Liver (tissue), 9 donors: ENCODE measurements around the gene TNFSF13. TPM values are rescaled to one million over a fixed set of nuclear protein-coding genes. Genes with fewer than 3 reads are reported as not detected.

Source experiments
- DNase-seq: peaks from one replicate; pipeline ENCODE4 v3.0.0-alpha.2; 2017; ENCODE audit warnings: low spot score
- H3K27ac ChIP-seq, 2 donors: one replicate each; pipeline ENCODE4 v1.7.0; 2013; ENCODE audit warnings: inconsistent platforms in 2 of 2, low read length in 2 of 2, control low read depth in 1 of 2, low read depth in 1 of 2, mild to moderate bottlenecking in 1 of 2
- H3K27me3 ChIP-seq, 4 donors: one replicate each; pipeline versions ENCODE4 v1.6.1 to v1.7.0; 2013; ENCODE audit warnings: low read length in 3 of 4, inconsistent platforms in 1 of 4, mild to moderate bottlenecking in 1 of 4, moderate library complexity in 1 of 4; ENCODE audit not compliant: control insufficient read depth in 4 of 4, insufficient read depth in 4 of 4
- H3K36me3 ChIP-seq, 4 donors: one replicate each; pipeline versions ENCODE4 v1.6.1 to v1.7.0; 2013; ENCODE audit warnings: low read length in 3 of 4, mild to moderate bottlenecking in 3 of 4, low read depth in 1 of 4, moderate library complexity in 1 of 4; ENCODE audit not compliant: control insufficient read depth in 4 of 4, insufficient read depth in 3 of 4
- H3K4me1 ChIP-seq, 4 donors: one replicate each; pipeline versions ENCODE4 v1.6.1 to v1.7.0; 2013; ENCODE audit warnings: low read length in 3 of 4, mild to moderate bottlenecking in 3 of 4, moderate library complexity in 1 of 4; ENCODE audit not compliant: control insufficient read depth in 4 of 4, insufficient read depth in 4 of 4
- H3K4me3 ChIP-seq, 3 donors: one replicate each; pipeline versions ENCODE4 v1.6.1 to v1.7.0; 2013; ENCODE audit warnings: low read length in 3 of 3, control low read depth in 1 of 3, low read depth in 1 of 3, mild to moderate bottlenecking in 1 of 3
- H3K9ac ChIP-seq, 2 donors: one replicate each; pipeline ENCODE4 v1.7.0; 2013; ENCODE audit warnings: low read length in 2 of 2, mild to moderate bottlenecking in 2 of 2, moderate library complexity in 2 of 2, control low read depth in 1 of 2, low read depth in 1 of 2
- H3K9me3 ChIP-seq, 4 donors: one replicate each; pipeline versions ENCODE4 v1.6.1 to v1.7.0; 2013; ENCODE audit warnings: low read length in 3 of 4; ENCODE audit not compliant: control insufficient read depth in 4 of 4
- CTCF ChIP-seq: fragments of 150-350 bp; IDR thresholded peaks from 2 replicates; pipeline ENCODE4 v1.5.1; 2017; ENCODE audit warnings: improper control_type of control experiment, low read depth, low read length; ENCODE audit not compliant: missing input control
- EGR1 ChIP-seq, 2 donors: IDR thresholded peaks; 2 replicates each; pipeline ENCODE4 v1.6.1; 2016 to 2018; ENCODE audit warnings: antibody characterized with exemption in 2 of 2, low read depth in 2 of 2
- FOXA2 ChIP-seq: IDR thresholded peaks from 2 replicates; pipeline ENCODE4 v1.6.1; 2016; ENCODE audit warnings: antibody characterized with exemption
- GABPA ChIP-seq, 2 donors: IDR thresholded peaks in 1 of 2; conservative IDR thresholded peaks in 1 of 2; 2 replicates each; pipeline ENCODE4 v1.6.1; 2016; ENCODE audit warnings: antibody characterized with exemption in 2 of 2, mild to moderate bottlenecking in 1 of 2, moderate library complexity in 1 of 2
- HNF4A ChIP-seq, 2 donors: conservative IDR thresholded peaks; 2 replicates each; pipeline ENCODE4 v1.6.1; 2016; ENCODE audit warnings: antibody characterized with exemption in 2 of 2, mild to moderate bottlenecking in 2 of 2
- MAX ChIP-seq: IDR thresholded peaks from 2 replicates; pipeline ENCODE4 v1.6.1; 2016; ENCODE audit warnings: antibody characterized with exemption
- NR2F2 ChIP-seq: IDR thresholded peaks from 2 replicates; pipeline ENCODE4 v1.6.1; 2016; ENCODE audit warnings: antibody characterized with exemption
- RAD21 ChIP-seq, 2 donors: IDR thresholded peaks; 2 replicates each; pipeline ENCODE4 v1.6.1; 2016; ENCODE audit warnings: antibody characterized with exemption in 2 of 2, mild to moderate bottlenecking in 2 of 2
- REST ChIP-seq: IDR thresholded peaks from 2 replicates; pipeline ENCODE4 v1.6.1; 2016; ENCODE audit warnings: antibody characterized with exemption, mild to moderate bottlenecking
- SP1 ChIP-seq: IDR thresholded peaks from 2 replicates; pipeline ENCODE4 v1.6.1; 2018; ENCODE audit warnings: antibody characterized with exemption, mild to moderate bottlenecking
- TAF1 ChIP-seq: conservative IDR thresholded peaks from 2 replicates; pipeline ENCODE4 v1.6.1; 2016; ENCODE audit warnings: antibody characterized with exemption, mild to moderate bottlenecking
- ZBTB33 ChIP-seq: IDR thresholded peaks from 2 replicates; pipeline ENCODE4 v1.6.1; 2016; ENCODE audit warnings: antibody characterized with exemption
- WGBS: extraction: QIAGEN DNeasy Blood & Tissue Kit; methylation state at CpG from one replicate; pipeline ENCODE4 v1.1.7; 2013; 5-methylcytosine and 5-hydroxymethylcytosine counted together
- polyA plus RNA-seq, 2 donors: library from polyadenylated mRNA; stranded (reverse) in 1 of 2; unstranded in 1 of 2; fragments of 200-250 nt in 1 of 2; fragments of >200 nt in 1 of 2; fragmentation: Nextera tagmentation in 1 of 2; extraction: Ambion mirVana in 1 of 2; gene quantifications; one replicate each; pipeline versions ENCODE4 v1.2.1 to v1.2.3, GENCODE V29; 2013 to 2015
- total RNA-seq, 2 donors: library from RNA; depleted of rRNA; stranded (reverse); fragments of >200 nt; gene quantifications; one replicate each; pipeline ENCODE4 v1.2.3, GENCODE V29; 2014
- donor health status: healthy.
- donor health status: healthy.
- donor health status: healthy.
- donor health status: healthy.
- donor health status: healthy.

Gene TNFSF13
- total and polyA plus RNA-seq, 4 donors = 1.4 to 9.3 (median 4.5) TPM

- TF ChIP-seq ZBTB33 (no peak), NR2F2 (no peak), RAD21 (IDR thresholded peaks at IDR 0.05) (peak; percentile 90 to 91), REST (no peak), FOXA2 (no peak)
Observed at GRCh38 chr17:7561028-7561575, 2.6 kb downstream of the TNFSF13 start (continued).

GRCh38 chr17:7561589-7562207 is 3.1 kb downstream of the TNFSF13 start, which contains the start of gene SENP3:
SENP3 (plus strand) TSS chr17:7561919; CDS start chr17:7563077, 1,158 bp downstream.
- Histone ChIP-seq H3K4me1 (peaks cover 10 to 55% (median 41%) of the 10 kb centered on the region in 4 donors), H3K4me3 (peak within 1 kb of the TSS; percentile 50 to 85 (median 73)), H3K27me3 (no peaks in the 10 kb centered on the region), H3K9me3 (no peaks in the 10 kb centered on the region), H3K36me3 (peaks cover 4 to 20% (median 7%) of the 10 kb centered on the region in 4 donors), H3K9ac (peak within 1 kb of the TSS in 1 of 2 donors; percentile 67), H3K27ac (peak within 1 kb of the TSS; percentile 33 to 89)
- TF ChIP-seq GABPA (IDR thresholded peaks at IDR 0.05 in 1 of 2, conservative IDR thresholded peaks at IDR 0.05 in 1 of 2) (peak in 1 of 2 donors; percentile 80), CTCF (no peak)
- WGBS = under 1% methylated on average over 82 of the region's 82 CpGs
- peak; percentile 88 for DNase-seq

GRCh38 chr17:7562208-7562605 is 3.7 kb downstream of the TNFSF13 start:
- peaks cover 10 to 55% (median 41%) of the 10 kb centered on the region in 4 donors for H3K4me1 ChIP-seq
- no peaks in the 10 kb centered on the region for H3K9me3 ChIP-seq
- H3K27me3 ChIP-seq = no peaks in the 10 kb centered on the region
- H3K9ac ChIP-seq = peak overlapping the region in 1 of 2 donors; percentile 67
- no peak for DNase-seq
- peak overlapping the region; percentile 50 to 85 (median 68) for H3K4me3 ChIP-seq
- peak overlapping the region; percentile 33 to 89 for H3K27ac ChIP-seq
- TF ChIP-seq SP1 (no peak), NR2F2 (no peak), EGR1 (IDR thresholded peaks at IDR 0.05; ENCODE audit: low read depth in 2 of 2) (no peak), HNF4A (conservative IDR thresholded peaks at IDR 0.05) (no peak), TAF1 (no peak), MAX (no peak)
- H3K36me3 ChIP-seq = peaks cover 4 to 25% (median 12%) of the 10 kb centered on the region in 4 donors
- WGBS = 1% methylated on average over 28 of the region's 28 CpGs
